ENCODE data around the gene DDX47.
"Not testable (repeated sequence)": the region's sequence is repeated elsewhere in the genome, so short reads cannot be mapped to it uniquely, and the experiment has no call there.

DDX47 gene

DNA sequence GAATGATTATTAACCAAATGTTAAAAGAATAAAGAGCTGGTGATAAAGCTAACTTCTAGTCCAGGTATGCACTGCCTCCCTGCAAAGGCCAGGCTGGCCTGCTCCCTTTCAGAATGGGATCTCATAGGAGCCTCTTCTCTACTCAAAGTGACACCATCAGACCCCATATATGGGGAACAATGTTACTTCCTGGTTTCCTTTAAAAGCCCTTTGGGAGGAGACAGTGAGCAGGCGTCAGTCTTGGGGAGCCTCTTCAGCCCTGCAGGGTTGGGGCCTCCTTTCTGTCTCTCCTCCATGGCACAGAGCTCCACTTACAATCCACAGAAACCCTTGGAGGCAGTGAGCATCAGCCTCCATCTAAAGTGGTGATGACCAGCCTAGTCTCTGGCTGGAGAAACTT, 60.9 kb downstream of the DDX47 start:
- DNase-seq (ENCODE audit: low spot score), result no peak

DNA sequence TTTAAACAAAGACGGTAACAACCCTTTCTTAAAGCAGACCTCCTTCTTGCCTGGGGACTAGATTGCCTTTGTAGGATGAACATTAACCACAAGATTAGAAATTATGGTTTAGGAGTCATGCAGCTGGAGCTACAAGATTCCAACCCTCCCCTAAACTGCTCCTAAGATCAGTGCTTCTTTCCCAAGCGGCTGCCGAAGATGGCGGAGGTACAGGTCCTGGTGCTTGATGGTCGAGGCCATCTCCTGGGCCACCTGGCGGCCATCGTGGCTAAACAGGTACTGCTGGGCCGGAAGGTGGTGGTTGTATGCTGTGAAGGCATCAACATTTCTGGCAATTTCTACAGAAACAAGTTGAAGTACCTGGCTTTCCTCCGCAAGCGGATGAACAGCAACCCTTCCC, 62.2 kb downstream of the DDX47 start:
- DNase-seq (ENCODE audit: low spot score), result not testable (repeated sequence)

DNA sequence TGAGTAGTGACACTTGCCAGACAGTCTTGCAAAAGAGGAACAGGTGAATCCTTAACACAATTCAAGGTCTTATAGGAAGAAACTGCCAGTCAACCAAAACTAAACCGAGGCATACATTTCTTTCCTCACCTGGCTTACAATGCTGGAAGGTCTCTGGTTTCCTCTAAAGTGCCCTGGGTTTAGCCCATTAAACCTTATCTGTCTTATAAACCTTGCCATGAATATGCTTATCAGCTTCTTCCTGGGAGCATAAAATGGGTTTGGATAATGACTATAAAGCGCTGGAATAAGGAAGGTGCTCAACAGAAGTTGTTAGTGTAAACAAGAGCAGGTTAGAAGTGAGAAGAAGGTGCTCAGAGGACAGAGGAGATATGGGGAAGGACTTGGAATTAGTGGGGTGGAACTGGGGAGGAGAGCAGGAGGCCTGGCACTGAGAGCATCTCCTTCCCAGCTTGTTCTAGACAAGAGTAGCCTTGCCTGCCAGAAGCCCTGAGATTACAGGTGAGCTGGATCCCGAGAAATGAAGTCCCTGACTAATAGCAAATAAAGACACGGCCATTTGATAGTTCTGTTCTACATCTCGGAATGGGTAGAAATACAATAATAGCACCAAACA, 64.1 kb downstream of the DDX47 start:
- DNase-seq (ENCODE audit: low spot score), result no peak

DNA sequence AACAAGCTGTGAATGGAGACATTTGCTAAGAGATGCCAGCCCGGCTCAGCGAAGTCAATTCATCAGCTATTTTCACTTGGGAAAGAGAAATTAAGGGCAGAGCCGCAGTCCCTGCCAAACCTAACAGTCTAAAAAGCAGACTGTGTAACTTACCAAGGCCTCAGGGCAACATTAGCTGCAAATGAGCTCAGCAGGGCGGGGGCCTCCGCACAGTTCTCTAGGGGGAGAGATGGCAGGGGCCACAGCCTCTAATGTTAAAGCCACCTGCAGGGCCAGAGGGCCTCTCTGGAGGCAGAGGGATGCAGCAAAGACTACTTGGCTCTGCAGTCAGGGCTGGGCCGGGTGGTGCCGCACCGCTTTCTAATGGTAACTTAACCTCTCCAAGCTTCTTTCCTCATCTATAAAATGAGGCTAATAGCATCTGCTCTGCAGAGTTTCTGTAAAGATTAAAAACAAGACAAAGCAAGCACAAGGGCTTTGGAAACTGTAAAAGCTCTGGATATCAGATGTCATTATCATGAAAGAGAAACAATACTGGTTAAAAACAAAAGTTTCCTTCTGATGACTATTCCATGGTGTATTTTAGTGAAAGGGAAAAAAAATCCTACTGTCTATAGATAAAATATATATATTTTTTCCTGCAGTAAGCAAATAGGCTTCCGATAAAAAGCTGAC, 64.8 kb downstream of the DDX47 start:
- no peak for DNase-seq (ENCODE audit: low spot score)
